H1 (cell line): ENCODE measurements around the gene FKRP. TPM values are rescaled to one million over a fixed set of nuclear protein-coding genes. Genes with fewer than 3 reads are reported as not detected.

ENCODE experiments used
- CTCF ChIA-PET: fragments of 300-600 bp; sonication (Branson Sonifier 250); formaldehyde crosslinking; loops from one replicate; lab custom pipeline; 2021; ENCODE audit not compliant: partially characterized antibody; lab: Charles Lee
- POLR2A ChIA-PET: fragments of 300-600 bp; sonication (Branson Sonifier 250); formaldehyde crosslinking; loops from one replicate; lab custom pipeline; 2021; ENCODE audit warnings: inconsistent platforms; ENCODE audit not compliant: partially characterized antibody; lab: Charles Lee
- DNase-seq, 2 experiments: peaks; one replicate each; pipeline versions ENCODE4 v3.0.0 to v3.0.0-alpha.2; 2010 to 2022; ENCODE audit warnings: low spot score in 2 of 2, low read depth in 1 of 2, mixed read lengths in 1 of 2
- FAIRE-seq: peaks from 2 replicates; lab custom pipeline; 2011; peaks lifted over from hg19 to GRCh38; lab: Jason Lieb, UNC
- H2AFZ ChIP-seq: 2 replicates; pipeline ENCODE4 v1.8.1; 2012; ENCODE audit warnings: low read length, inconsistent platforms
- H2AK5ac ChIP-seq: 2 replicates; pipeline ENCODE4 v1.6.1; 2013; ENCODE audit warnings: low read depth, low read length
- H2BK120ac ChIP-seq: replicated peaks from 2 replicates; pipeline ENCODE3; 2013; ENCODE audit warnings: low read depth, low read length, inconsistent platforms
- H2BK12ac ChIP-seq: 2 replicates; pipeline ENCODE4 v1.6.1; 2013; ENCODE audit warnings: low read depth, low read length
- H2BK15ac ChIP-seq: 2 replicates; pipeline ENCODE4 v1.6.1; 2013; ENCODE audit warnings: low read length
- H2BK20ac ChIP-seq: 2 replicates; pipeline ENCODE4 v1.6.1; 2013; ENCODE audit warnings: low read length
- H2BK5ac ChIP-seq: 2 replicates; pipeline ENCODE4 v1.6.1; 2013; ENCODE audit warnings: low read depth, low read length
- H3K14ac ChIP-seq: 2 replicates; pipeline ENCODE4 v1.6.1; 2013; ENCODE audit warnings: inconsistent platforms; ENCODE audit not compliant: insufficient read length
- H3K18ac ChIP-seq: 2 replicates; pipeline ENCODE4 v1.6.1; 2013; ENCODE audit warnings: low read length; ENCODE audit errors: extremely low read depth
- H3K23ac ChIP-seq: 2 replicates; pipeline ENCODE4 v1.6.1; 2013; ENCODE audit warnings: inconsistent platforms; ENCODE audit not compliant: insufficient read length
- H3K23me2 ChIP-seq: 2 replicates; pipeline ENCODE4 v1.6.1; 2013; ENCODE audit warnings: low read depth, low read length
- H3K27ac ChIP-seq: 2 replicates; pipeline ENCODE4 v1.6.1; 2011; ENCODE audit warnings: low read depth, low read length, inconsistent platforms
- H3K27me3 ChIP-seq, 4 experiments: replicated peaks in 1 of 4; 1 replicate in 1 of 4; 2 replicates in 3 of 4; pipeline versions ENCODE4 v1.6.1 to v1.8.1; 2011 to 2013; ENCODE audit warnings: low read length in 3 of 4, mild to moderate bottlenecking in 3 of 4, inconsistent platforms in 2 of 4, mixed read lengths in 2 of 4, moderate library complexity in 1 of 4; ENCODE audit not compliant: control insufficient read depth in 3 of 4, insufficient read depth in 3 of 4; ENCODE audit errors: extremely low read depth in 1 of 4
- H3K36me3 ChIP-seq, 4 experiments: 2 replicates each; pipeline versions ENCODE4 v1.6.1 to v1.8.1; 2011 to 2013; ENCODE audit warnings: mild to moderate bottlenecking in 4 of 4, low read length in 3 of 4, moderate library complexity in 2 of 4, control low read depth in 1 of 4, inconsistent platforms in 1 of 4; ENCODE audit not compliant: insufficient read depth in 4 of 4, control insufficient read depth in 2 of 4
- H3K4ac ChIP-seq: replicated peaks from 2 replicates; pipeline ENCODE3; 2013; ENCODE audit warnings: low read length, low read depth, mixed read lengths, inconsistent platforms; ENCODE audit not compliant: insufficient read length
- H3K4me1 ChIP-seq, 4 experiments: replicated peaks in 1 of 4; 1 replicate in 1 of 4; 2 replicates in 3 of 4; pipeline versions ENCODE4 v1.6.1 to v1.8.1; 2011 to 2013; ENCODE audit warnings: low read length in 3 of 4, inconsistent platforms in 2 of 4, mixed read lengths in 1 of 4; ENCODE audit not compliant: insufficient read depth in 4 of 4, control insufficient read depth in 3 of 4
- H3K4me2 ChIP-seq, 2 experiments: 2 replicates each; pipeline versions ENCODE4 v1.6.1 to v1.8.1; 2011 to 2013; ENCODE audit warnings: low read depth in 2 of 2, low read length in 2 of 2, control low read depth in 1 of 2, inconsistent platforms in 1 of 2, mild to moderate bottlenecking in 1 of 2; ENCODE audit not compliant: insufficient read depth in 1 of 2
- H3K4me3 ChIP-seq, 4 experiments: fragments of 200-600, 300-600 bp in 1 of 4; sonication (generic), shearing (Covaris generic), sonication (Bioruptor Twin) in 1 of 4; 2 replicates each; pipeline versions ENCODE4 v1.5.1 to v1.8.1; 2011 to 2016; ENCODE audit warnings: low read length in 4 of 4, low read depth in 3 of 4, control low read depth in 2 of 4, inconsistent platforms in 2 of 4, mild to moderate bottlenecking in 2 of 4, mixed read lengths in 1 of 4, moderate library complexity in 1 of 4; ENCODE audit not compliant: insufficient read depth in 2 of 4; ENCODE audit errors: extremely low read depth in 1 of 4
- H3K56ac ChIP-seq: replicated peaks from 2 replicates; pipeline ENCODE3; 2013; ENCODE audit warnings: low read depth, mild to moderate bottlenecking, mixed read lengths, low read length, inconsistent platforms; ENCODE audit not compliant: insufficient read length
- H3K79me1 ChIP-seq: 2 replicates; pipeline ENCODE4 v1.6.1; 2013; ENCODE audit warnings: low read depth, low read length, control low read depth
- H3K79me2 ChIP-seq, 2 experiments: 2 replicates each; pipeline versions ENCODE4 v1.6.1 to v1.8.1; 2012 to 2013; ENCODE audit warnings: low read length in 2 of 2, mild to moderate bottlenecking in 2 of 2, inconsistent platforms in 1 of 2; ENCODE audit not compliant: insufficient read depth in 2 of 2, control insufficient read depth in 1 of 2
- H3K9ac ChIP-seq, 4 experiments: replicated peaks in 1 of 4; 1 replicate in 1 of 4; 2 replicates in 3 of 4; pipeline versions ENCODE4 v1.6.1 to v1.8.1; 2011 to 2013; ENCODE audit warnings: low read depth in 3 of 4, low read length in 3 of 4, control low read depth in 2 of 4, mild to moderate bottlenecking in 2 of 4, moderate library complexity in 2 of 4, inconsistent platforms in 1 of 4; ENCODE audit errors: extremely low read depth in 1 of 4
- H3K9me3 ChIP-seq, 2 experiments: 2 replicates each; pipeline versions ENCODE4 v1.6.1 to v1.8.1; 2012 to 2013; ENCODE audit warnings: mild to moderate bottlenecking in 2 of 2, moderate library complexity in 2 of 2, control low read depth in 1 of 2, inconsistent platforms in 1 of 2, low read depth in 1 of 2, low read length in 1 of 2, mixed read lengths in 1 of 2; ENCODE audit not compliant: insufficient read depth in 2 of 2
- H4K20me1 ChIP-seq, 2 experiments: replicated peaks in 1 of 2; 2 replicates each; pipeline versions ENCODE3 to v1.8.1; 2011 to 2013; ENCODE audit warnings: inconsistent platforms in 2 of 2, low read length in 2 of 2, mild to moderate bottlenecking in 1 of 2; ENCODE audit not compliant: insufficient read depth in 2 of 2, control insufficient read depth in 1 of 2
- H4K5ac ChIP-seq: 2 replicates; pipeline ENCODE4 v1.6.1; 2013; ENCODE audit warnings: low read length, low read depth, mixed read lengths, inconsistent platforms; ENCODE audit not compliant: insufficient read length
- H4K8ac ChIP-seq: 2 replicates; pipeline ENCODE4 v1.8.0; 2013; ENCODE audit warnings: mild to moderate bottlenecking, moderate library complexity, low read length, inconsistent platforms; ENCODE audit not compliant: insufficient read depth; ENCODE audit errors: extremely low read depth
- H4K91ac ChIP-seq: replicated peaks from 2 replicates; pipeline ENCODE3; 2013; ENCODE audit warnings: low read length, mixed read lengths, inconsistent platforms; ENCODE audit not compliant: insufficient read length
- CTBP2 ChIP-seq: IDR thresholded peaks from 2 replicates; pipeline ENCODE4 v1.7.0; 2011; ENCODE audit warnings: borderline replicate concordance, mild to moderate bottlenecking, moderate library complexity, mixed read lengths, low read length; ENCODE audit not compliant: insufficient read depth, insufficient read length
- KDM1A ChIP-seq: fragments of 200-600, 300-600 bp; sonication (generic); IDR thresholded peaks from 2 replicates; pipeline ENCODE4 v1.7.1; 2016; ENCODE audit warnings: mild to moderate bottlenecking, low read length, borderline replicate concordance
- RAD21 ChIP-seq, 2 experiments: IDR thresholded peaks in 1 of 2; conservative IDR thresholded peaks in 1 of 2; 2 replicates each; pipeline ENCODE4 v1.6.1; 2011; ENCODE audit warnings: low read depth in 2 of 2, low read length in 2 of 2, improper control_type of control experiment in 1 of 2, inconsistent platforms in 1 of 2, mild to moderate bottlenecking in 1 of 2, moderate library complexity in 1 of 2
- SIX5 ChIP-seq: IDR thresholded peaks from 2 replicates; pipeline ENCODE4 v1.6.1; 2011; ENCODE audit warnings: mild to moderate bottlenecking, low read depth, low read length
- SP4 ChIP-seq: IDR thresholded peaks from 2 replicates; pipeline ENCODE4 v1.6.1; 2012; ENCODE audit warnings: low read length, inconsistent platforms
- WGBS, 2 experiments: shearing (Covaris generic) in 1 of 2; methylation state at CpG; one replicate each; pipeline versions ENCODE4 v1.1.6 to v1.1.7; 2013 to 2015; ENCODE audit warnings: low lambda C conversion rate in 2 of 2, mixed read lengths in 2 of 2, inconsistent platforms in 1 of 2, low coverage in 1 of 2, missing lambda C conversion rate in 1 of 2; ENCODE audit not compliant: insufficient replicate concordance in 2 of 2, insufficient coverage in 1 of 2, insufficient read length in 1 of 2; ENCODE audit errors: extremely low coverage in 1 of 2, missing lambda C conversion rate in 1 of 2; 5-methylcytosine and 5-hydroxymethylcytosine counted together
- polyA plus RNA-seq, 7 experiments: library from polyadenylated mRNA; depleted of rRNA in 3 of 7; stranded (reverse) in 5 of 7; unstranded in 2 of 7; fragments of >200 nt in 5 of 7; fragments of 200-250 nt in 2 of 7; gene quantifications; 1 replicate in 5 of 7; 2 replicates in 1 of 7; 4 replicates in 1 of 7; pipeline versions ENCODE4 v1.2.1 to v1.2.3, GENCODE V29; 2011 to 2013; ENCODE audit warnings: missing spikeins in 2 of 7, mixed read lengths in 2 of 7
- total RNA-seq: library from RNA; stranded (reverse); fragmentation: NEBNext Ultra II Directional; extraction: Animal tissue kit (Norgen Biotek cat#: 25700); gene quantifications from 2 replicates; pipeline ENCODE4 v1.2.1, GENCODE V29; 2021

FKRP gene
- total and polyA plus RNA-seq, 2 of the 8 experiments (the other 6 are each of a cell fraction or from before 2014, with no cell fraction given): 17.1 to 24.4 TPM

- no peak overlapping the region for H2BK15ac ChIP-seq
- peaks cover 44 to 49% of the 10 kb centered on the region in 2 experiments for H4K20me1 ChIP-seq
- no peak overlapping the region for H2AK5ac ChIP-seq
- H3K79me2 ChIP-seq: peaks cover 11 to 66% of the 10 kb centered on the region in 2 experiments
- H2BK5ac ChIP-seq: no peak overlapping the region
- no peaks in the 10 kb centered on the region for H3K27me3 ChIP-seq
- H3K18ac ChIP-seq: no peak overlapping the region
- H2BK120ac ChIP-seq: no peak overlapping the region
- H3K14ac ChIP-seq: no peak overlapping the region
- no peak overlapping the region for H3K56ac ChIP-seq
- H3K23me2 ChIP-seq: no peaks in the 10 kb centered on the region
- no peak overlapping the region for H3K4me3 ChIP-seq
- no peak overlapping the region; a peak in 1 of 7 replicates for H3K9ac ChIP-seq
- no peak overlapping the region for H3K4me2 ChIP-seq
- no peak overlapping the region; the same call in none of the 2 replicates for H4K8ac ChIP-seq
- no peak overlapping the region for H2BK20ac ChIP-seq
- H3K23ac ChIP-seq: no peak overlapping the region
- H3K36me3 ChIP-seq: peaks cover 18 to 48% (median 37%) of the 10 kb centered on the region in 4 experiments
- DNase-seq (no peak), FAIRE-seq (no peak)
- H4K5ac ChIP-seq: no peak overlapping the region
- CTCF ChIA-PET: interaction anchor here (0.6 to 3.7 kb wide), 10 partner anchors 8 to 254 kb away, joined by 3 to 16 read pairs (median 6); no protein-coding TSS in a partner anchor
- H2BK12ac ChIP-seq: no peak overlapping the region
- WGBS, 2 experiments: 88% methylated on average over 22 of the region's 22 CpGs; no CpG with 5 or more reads in 1 of the 2 experiments
- no peaks in the 10 kb centered on the region for H3K9me3 ChIP-seq
- POLR2A ChIA-PET: interaction anchor here (0.8 to 1.7 kb wide), 5 partner anchors 9 to 44 kb away, joined by 3 to 6 read pairs (median 4); no protein-coding TSS in a partner anchor
- no peak overlapping the region for H3K27ac ChIP-seq
- H4K91ac ChIP-seq: no peak overlapping the region
- no peak overlapping the region for H3K4ac ChIP-seq
- TF ChIP-seq SIX5 (no peak), KDM1A (no peak), SP4 (no peak), RAD21 (IDR thresholded peaks at IDR 0.05 in 1 of 2, conservative IDR thresholded peaks at IDR 0.05 in 1 of 2; ENCODE audit: low read depth in 2 of 2, low read length in 2 of 2) (no peak), CTBP2 (no peak)
- H3K79me1 ChIP-seq: peaks cover 12% of the 10 kb centered on the region; the same call in 1 of the 2 replicates
- H2AFZ ChIP-seq: no peak overlapping the region
- H3K4me1 ChIP-seq: peaks cover 0 to 6% (median 2%) of the 10 kb centered on the region in 4 experiments; a peak in 3 of 7 replicates
These were observed 9.1 kb upstream of the FKRP start for GRCh38 chr19:46736531-46737297.
